H1 (cell line): Measurements from ENCODE around the gene RBMS1. TPM values are rescaled to one million over a fixed set of nuclear protein-coding genes. Genes with fewer than 3 reads are reported as not detected.

Source experiments
- CTCF ChIA-PET: fragments of 300-600 bp; sonication (Branson Sonifier 250); formaldehyde crosslinking; loops from one replicate; lab custom pipeline; 2021; ENCODE audit not compliant: partially characterized antibody; lab: Charles Lee
- POLR2A ChIA-PET: fragments of 300-600 bp; sonication (Branson Sonifier 250); formaldehyde crosslinking; loops from one replicate; lab custom pipeline; 2021; ENCODE audit warnings: inconsistent platforms; ENCODE audit not compliant: partially characterized antibody; lab: Charles Lee
- DNase-seq, 2 experiments: peaks; one replicate each; pipeline versions ENCODE4 v3.0.0 to v3.0.0-alpha.2; 2010 to 2022; ENCODE audit warnings: low spot score in 2 of 2, low read depth in 1 of 2, mixed read lengths in 1 of 2
- FAIRE-seq: peaks from 2 replicates; lab custom pipeline; 2011; peaks lifted over from hg19 to GRCh38; lab: Jason Lieb, UNC
- H2AFZ ChIP-seq: 2 replicates; pipeline ENCODE4 v1.8.1; 2012; ENCODE audit warnings: low read length, inconsistent platforms
- H2AK5ac ChIP-seq: 2 replicates; pipeline ENCODE4 v1.6.1; 2013; ENCODE audit warnings: low read depth, low read length
- H2BK120ac ChIP-seq: replicated peaks from 2 replicates; pipeline ENCODE3; 2013; ENCODE audit warnings: low read depth, low read length, inconsistent platforms
- H2BK12ac ChIP-seq: 2 replicates; pipeline ENCODE4 v1.6.1; 2013; ENCODE audit warnings: low read depth, low read length
- H2BK15ac ChIP-seq: 2 replicates; pipeline ENCODE4 v1.6.1; 2013; ENCODE audit warnings: low read length
- H2BK20ac ChIP-seq: 2 replicates; pipeline ENCODE4 v1.6.1; 2013; ENCODE audit warnings: low read length
- H2BK5ac ChIP-seq: 2 replicates; pipeline ENCODE4 v1.6.1; 2013; ENCODE audit warnings: low read depth, low read length
- H3K14ac ChIP-seq: 2 replicates; pipeline ENCODE4 v1.6.1; 2013; ENCODE audit warnings: inconsistent platforms; ENCODE audit not compliant: insufficient read length
- H3K18ac ChIP-seq: 2 replicates; pipeline ENCODE4 v1.6.1; 2013; ENCODE audit warnings: low read length; ENCODE audit errors: extremely low read depth
- H3K23ac ChIP-seq: 2 replicates; pipeline ENCODE4 v1.6.1; 2013; ENCODE audit warnings: inconsistent platforms; ENCODE audit not compliant: insufficient read length
- H3K23me2 ChIP-seq: 2 replicates; pipeline ENCODE4 v1.6.1; 2013; ENCODE audit warnings: low read depth, low read length
- H3K27ac ChIP-seq: 2 replicates; pipeline ENCODE4 v1.6.1; 2011; ENCODE audit warnings: low read depth, low read length, inconsistent platforms
- H3K27me3 ChIP-seq, 4 experiments: replicated peaks in 1 of 4; 1 replicate in 1 of 4; 2 replicates in 3 of 4; pipeline versions ENCODE4 v1.6.1 to v1.8.1; 2011 to 2013; ENCODE audit warnings: low read length in 3 of 4, mild to moderate bottlenecking in 3 of 4, inconsistent platforms in 2 of 4, mixed read lengths in 2 of 4, moderate library complexity in 1 of 4; ENCODE audit not compliant: control insufficient read depth in 3 of 4, insufficient read depth in 3 of 4; ENCODE audit errors: extremely low read depth in 1 of 4
- H3K36me3 ChIP-seq, 4 experiments: 2 replicates each; pipeline versions ENCODE4 v1.6.1 to v1.8.1; 2011 to 2013; ENCODE audit warnings: mild to moderate bottlenecking in 4 of 4, low read length in 3 of 4, moderate library complexity in 2 of 4, control low read depth in 1 of 4, inconsistent platforms in 1 of 4; ENCODE audit not compliant: insufficient read depth in 4 of 4, control insufficient read depth in 2 of 4
- H3K4ac ChIP-seq: replicated peaks from 2 replicates; pipeline ENCODE3; 2013; ENCODE audit warnings: low read length, low read depth, mixed read lengths, inconsistent platforms; ENCODE audit not compliant: insufficient read length
- H3K4me1 ChIP-seq, 4 experiments: replicated peaks in 1 of 4; 1 replicate in 1 of 4; 2 replicates in 3 of 4; pipeline versions ENCODE4 v1.6.1 to v1.8.1; 2011 to 2013; ENCODE audit warnings: low read length in 3 of 4, inconsistent platforms in 2 of 4, mixed read lengths in 1 of 4; ENCODE audit not compliant: insufficient read depth in 4 of 4, control insufficient read depth in 3 of 4
- H3K4me2 ChIP-seq, 2 experiments: 2 replicates each; pipeline versions ENCODE4 v1.6.1 to v1.8.1; 2011 to 2013; ENCODE audit warnings: low read depth in 2 of 2, low read length in 2 of 2, control low read depth in 1 of 2, inconsistent platforms in 1 of 2, mild to moderate bottlenecking in 1 of 2; ENCODE audit not compliant: insufficient read depth in 1 of 2
- H3K4me3 ChIP-seq, 4 experiments: fragments of 200-600, 300-600 bp in 1 of 4; sonication (generic), shearing (Covaris generic), sonication (Bioruptor Twin) in 1 of 4; 2 replicates each; pipeline versions ENCODE4 v1.5.1 to v1.8.1; 2011 to 2016; ENCODE audit warnings: low read length in 4 of 4, low read depth in 3 of 4, control low read depth in 2 of 4, inconsistent platforms in 2 of 4, mild to moderate bottlenecking in 2 of 4, mixed read lengths in 1 of 4, moderate library complexity in 1 of 4; ENCODE audit not compliant: insufficient read depth in 2 of 4; ENCODE audit errors: extremely low read depth in 1 of 4
- H3K56ac ChIP-seq: replicated peaks from 2 replicates; pipeline ENCODE3; 2013; ENCODE audit warnings: low read depth, mild to moderate bottlenecking, mixed read lengths, low read length, inconsistent platforms; ENCODE audit not compliant: insufficient read length
- H3K79me1 ChIP-seq: 2 replicates; pipeline ENCODE4 v1.6.1; 2013; ENCODE audit warnings: low read depth, low read length, control low read depth
- H3K79me2 ChIP-seq, 2 experiments: 2 replicates each; pipeline versions ENCODE4 v1.6.1 to v1.8.1; 2012 to 2013; ENCODE audit warnings: low read length in 2 of 2, mild to moderate bottlenecking in 2 of 2, inconsistent platforms in 1 of 2; ENCODE audit not compliant: insufficient read depth in 2 of 2, control insufficient read depth in 1 of 2
- H3K9ac ChIP-seq, 4 experiments: replicated peaks in 1 of 4; 1 replicate in 1 of 4; 2 replicates in 3 of 4; pipeline versions ENCODE4 v1.6.1 to v1.8.1; 2011 to 2013; ENCODE audit warnings: low read depth in 3 of 4, low read length in 3 of 4, control low read depth in 2 of 4, mild to moderate bottlenecking in 2 of 4, moderate library complexity in 2 of 4, inconsistent platforms in 1 of 4; ENCODE audit errors: extremely low read depth in 1 of 4
- H3K9me3 ChIP-seq, 2 experiments: 2 replicates each; pipeline versions ENCODE4 v1.6.1 to v1.8.1; 2012 to 2013; ENCODE audit warnings: mild to moderate bottlenecking in 2 of 2, moderate library complexity in 2 of 2, control low read depth in 1 of 2, inconsistent platforms in 1 of 2, low read depth in 1 of 2, low read length in 1 of 2, mixed read lengths in 1 of 2; ENCODE audit not compliant: insufficient read depth in 2 of 2
- H4K20me1 ChIP-seq, 2 experiments: replicated peaks in 1 of 2; 2 replicates each; pipeline versions ENCODE3 to v1.8.1; 2011 to 2013; ENCODE audit warnings: inconsistent platforms in 2 of 2, low read length in 2 of 2, mild to moderate bottlenecking in 1 of 2; ENCODE audit not compliant: insufficient read depth in 2 of 2, control insufficient read depth in 1 of 2
- H4K5ac ChIP-seq: 2 replicates; pipeline ENCODE4 v1.6.1; 2013; ENCODE audit warnings: low read length, low read depth, mixed read lengths, inconsistent platforms; ENCODE audit not compliant: insufficient read length
- H4K8ac ChIP-seq: 2 replicates; pipeline ENCODE4 v1.8.0; 2013; ENCODE audit warnings: mild to moderate bottlenecking, moderate library complexity, low read length, inconsistent platforms; ENCODE audit not compliant: insufficient read depth; ENCODE audit errors: extremely low read depth
- H4K91ac ChIP-seq: replicated peaks from 2 replicates; pipeline ENCODE3; 2013; ENCODE audit warnings: low read length, mixed read lengths, inconsistent platforms; ENCODE audit not compliant: insufficient read length
- CBX5 ChIP-seq: fragments of 300-800, 300-1000 bp; sonication (generic); IDR thresholded peaks from 2 replicates; pipeline ENCODE4 v1.7.1; 2016; ENCODE audit warnings: antibody characterized with exemption, low read length, low read depth
- EP300 ChIP-seq, 2 experiments: IDR thresholded peaks; 1 replicate in 1 of 2; 2 replicates in 1 of 2; pipeline ENCODE4 v1.6.1; 2011 to 2012; ENCODE audit warnings: low read depth in 2 of 2, low read length in 2 of 2, mild to moderate bottlenecking in 2 of 2, borderline replicate concordance in 1 of 2, inconsistent platforms in 1 of 2, moderate library complexity in 1 of 2
- FOSL1 ChIP-seq: IDR thresholded peaks from 2 replicates; pipeline ENCODE4 v1.6.1; 2011; ENCODE audit warnings: mild to moderate bottlenecking, low read depth, low read length, moderate library complexity; ENCODE audit not compliant: insufficient read depth
- HDAC6 ChIP-seq: IDR thresholded peaks from one replicate; pipeline ENCODE4 v1.7.1; 2012; ENCODE audit warnings: low read depth, mild to moderate bottlenecking, inconsistent platforms, low read length, moderate library complexity
- KDM1A ChIP-seq: fragments of 200-600, 300-600 bp; sonication (generic); IDR thresholded peaks from 2 replicates; pipeline ENCODE4 v1.7.1; 2016; ENCODE audit warnings: mild to moderate bottlenecking, low read length, borderline replicate concordance
- NANOG ChIP-seq: IDR thresholded peaks from 2 replicates; pipeline ENCODE4 v1.6.1; 2011; ENCODE audit warnings: low read length, low read depth, mild to moderate bottlenecking, inconsistent platforms; ENCODE audit not compliant: insufficient read depth, poor library complexity, severe bottlenecking
- SAP30 ChIP-seq: fragments of 300-600 bp; sonication (generic); IDR thresholded peaks from 2 replicates; pipeline ENCODE4 v1.7.1; 2012; ENCODE audit warnings: low read length, moderate library complexity, mild to moderate bottlenecking, inconsistent platforms; ENCODE audit not compliant: insufficient read depth, insufficient replicate concordance
- TBP ChIP-seq: IDR thresholded peaks from 2 replicates; pipeline ENCODE4 v1.6.1; 2011; ENCODE audit warnings: low read depth, low read length, improper control_type of control experiment
- WGBS, 2 experiments: shearing (Covaris generic) in 1 of 2; methylation state at CpG; one replicate each; pipeline versions ENCODE4 v1.1.6 to v1.1.7; 2013 to 2015; ENCODE audit warnings: low lambda C conversion rate in 2 of 2, mixed read lengths in 2 of 2, inconsistent platforms in 1 of 2, low coverage in 1 of 2, missing lambda C conversion rate in 1 of 2; ENCODE audit not compliant: insufficient replicate concordance in 2 of 2, insufficient coverage in 1 of 2, insufficient read length in 1 of 2; ENCODE audit errors: extremely low coverage in 1 of 2, missing lambda C conversion rate in 1 of 2; 5-methylcytosine and 5-hydroxymethylcytosine counted together
- polyA plus RNA-seq, 7 experiments: library from polyadenylated mRNA; depleted of rRNA in 3 of 7; stranded (reverse) in 5 of 7; unstranded in 2 of 7; fragments of >200 nt in 5 of 7; fragments of 200-250 nt in 2 of 7; gene quantifications; 1 replicate in 5 of 7; 2 replicates in 1 of 7; 4 replicates in 1 of 7; pipeline versions ENCODE4 v1.2.1 to v1.2.3, GENCODE V29; 2011 to 2013; ENCODE audit warnings: missing spikeins in 2 of 7, mixed read lengths in 2 of 7
- total RNA-seq: library from RNA; stranded (reverse); fragmentation: NEBNext Ultra II Directional; extraction: Animal tissue kit (Norgen Biotek cat#: 25700); gene quantifications from 2 replicates; pipeline ENCODE4 v1.2.1, GENCODE V29; 2021

RBMS1 gene
- total and polyA plus RNA-seq, 2 of the 8 experiments (the other 6 are each of a cell fraction or from before 2014, with no cell fraction given), result 53.7 to 60.0 TPM

- Histone ChIP-seq H2AK5ac (no peak overlapping the region), H3K14ac (no peak overlapping the region), H3K4me3 (no peak overlapping the region), H2AFZ (no peak overlapping the region), H2BK5ac (no peak overlapping the region), H3K9me3 (no peaks in the 10 kb centered on the region), H3K27ac (no peak overlapping the region), H3K36me3 (no peaks in the 10 kb centered on the region), H3K56ac (no peak overlapping the region), H2BK20ac (no peak overlapping the region), H3K9ac (no peak overlapping the region), H3K79me2 (peaks cover 0 to 89% of the 10 kb centered on the region in 2 experiments; a peak in 3 of 4 replicates), H3K4me1 (peaks cover 10 to 22% (median 14%) of the 10 kb centered on the region in 4 experiments; a peak in 5 of 7 replicates), H3K27me3 (no peaks in the 10 kb centered on the region), H4K8ac (no peak overlapping the region), H3K18ac (no peak overlapping the region), H2BK15ac (no peak overlapping the region), H3K23ac (no peak overlapping the region), H3K79me1 (peaks cover 12% of the 10 kb centered on the region), H3K4me2 (no peak overlapping the region; a peak in 1 of 4 replicates), H2BK12ac (no peak overlapping the region), H2BK120ac (no peak overlapping the region), H3K23me2 (no peaks in the 10 kb centered on the region), H4K20me1 (peaks cover 5 to 9% of the 10 kb centered on the region in 2 experiments), H3K4ac (no peak overlapping the region), H4K5ac (no peak overlapping the region), H4K91ac (no peak overlapping the region)
- ChIA-PET POLR2A (no interaction called here), CTCF (interaction anchor here (1.0 to 2.5 kb wide), 2 partner anchors 12 to 41 kb away, joined by 3 to 14 read pairs; no protein-coding TSS in a partner anchor)
- FAIRE-seq (no peak), DNase-seq (no peak)
- WGBS, 2 experiments, result 80% methylated on average over 12 of the region's 12 CpGs; no CpG with 5 or more reads in 1 of the 2 experiments
- TF ChIP-seq NANOG, result no peak
- no peak for TF ChIP-seq CBX5
- TF ChIP-seq EP300 (IDR thresholded peaks at IDR 0.05; ENCODE audit: borderline replicate concordance in 1 of 2, low read depth in 2 of 2, low read length in 2 of 2), result no peak
- no peak for TF ChIP-seq HDAC6
- TF ChIP-seq FOSL1, result no peak
- TF ChIP-seq TBP, result no peak
- no peak for TF ChIP-seq KDM1A
- no peak for TF ChIP-seq SAP30
Observed at GRCh38 chr2:160388464-160389263, 104.9 kb downstream of the RBMS1 start.
